GM21526 (cell line): ENCODE data around the gene ERG.

Experiments used
- ATAC-seq: cut with Tn5 transposase; IDR thresholded peaks from one replicate; pipeline ENCODE4 v1.9.1; 2021; ENCODE audit warnings: moderate library complexity; ENCODE audit not compliant: unreplicated experiment, low FRiP score

Gene ERG, protein sequence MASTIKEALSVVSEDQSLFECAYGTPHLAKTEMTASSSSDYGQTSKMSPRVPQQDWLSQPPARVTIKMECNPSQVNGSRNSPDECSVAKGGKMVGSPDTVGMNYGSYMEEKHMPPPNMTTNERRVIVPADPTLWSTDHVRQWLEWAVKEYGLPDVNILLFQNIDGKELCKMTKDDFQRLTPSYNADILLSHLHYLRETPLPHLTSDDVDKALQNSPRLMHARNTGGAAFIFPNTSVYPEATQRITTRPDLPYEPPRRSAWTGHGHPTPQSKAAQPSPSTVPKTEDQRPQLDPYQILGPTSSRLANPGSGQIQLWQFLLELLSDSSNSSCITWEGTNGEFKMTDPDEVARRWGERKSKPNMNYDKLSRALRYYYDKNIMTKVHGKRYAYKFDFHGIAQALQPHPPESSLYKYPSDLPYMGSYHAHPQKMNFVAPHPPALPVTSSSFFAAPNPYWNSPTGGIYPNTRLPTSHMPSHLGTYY

GRCh38 chr21:38498057-38498833, at the start of gene ERG:
ERG (minus strand) TSS chr21:38498477; CDS start chr21:38498380, 97 bp downstream.
- no peak for ATAC-seq

DNA sequence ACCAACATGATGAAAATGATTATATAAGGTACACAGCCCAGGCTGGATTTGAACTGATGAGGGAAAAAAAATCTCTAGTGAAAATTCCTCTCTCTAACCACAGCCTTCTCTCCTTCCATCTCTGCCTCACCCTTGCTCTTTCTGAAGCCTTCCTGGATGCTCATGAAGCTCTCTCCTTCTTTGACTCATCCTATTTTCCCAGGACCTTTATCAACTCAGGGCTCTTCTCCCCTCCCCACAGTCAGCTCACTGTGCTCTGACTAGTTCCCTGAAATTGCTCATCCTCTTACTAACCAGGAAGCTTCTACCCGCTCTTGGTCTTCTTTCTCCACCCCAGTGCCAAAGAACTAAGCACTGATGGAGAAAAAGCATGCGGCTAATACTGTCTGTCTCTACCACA, 46.4 kb upstream of the ERG start:
- ATAC-seq: no peak

GRCh38 chr21:38542263-38542662, 44.0 kb upstream of the ERG start:
- no peak for ATAC-seq

GRCh38 chr21:38538353-38538752, 40.1 kb upstream of the ERG start:
- no peak for ATAC-seq

- ATAC-seq: no peak
These were observed 36.3 kb upstream of the ERG start for GRCh38 chr21:38534591-38534990.

DNA sequence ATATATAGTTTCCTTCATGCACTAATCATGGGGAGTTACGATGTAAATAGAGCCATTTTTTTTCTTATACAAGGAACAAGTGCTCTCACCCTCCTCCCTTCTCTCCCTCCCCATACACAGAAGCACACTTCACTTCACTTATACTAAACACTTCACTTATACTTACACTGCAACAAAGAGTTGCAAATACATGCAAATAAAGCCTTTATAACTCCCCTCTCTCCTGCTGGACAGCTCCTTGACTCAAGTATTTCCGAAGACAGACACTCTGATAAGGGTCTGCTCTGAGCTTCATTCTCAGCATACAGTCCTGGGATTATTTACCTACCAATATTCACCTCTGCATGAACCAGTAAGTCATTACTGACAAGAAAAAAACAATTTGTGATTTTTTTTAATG, 35.6 kb upstream of the ERG start:
- no peak for ATAC-seq

DNA sequence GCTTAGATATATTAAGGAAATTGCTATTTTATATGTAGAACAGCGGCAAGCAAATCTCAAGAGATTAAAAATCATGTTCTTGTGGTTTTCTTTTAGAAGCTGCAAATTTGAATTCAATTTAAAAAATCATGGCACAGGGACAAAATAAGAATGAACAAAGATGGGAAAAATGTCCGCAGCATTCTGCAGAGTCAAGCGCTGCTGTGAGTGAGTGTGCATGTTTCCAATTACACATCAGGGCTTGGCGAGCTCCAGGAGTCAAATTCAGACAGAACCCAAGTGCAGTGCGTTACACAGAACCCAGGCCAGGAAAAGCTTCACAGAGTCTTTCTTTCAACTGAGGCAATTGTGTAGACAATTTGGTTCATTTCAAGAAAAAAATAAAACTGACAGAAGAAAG, 33.3 kb upstream of the ERG start:
- no peak for ATAC-seq

- no peak for ATAC-seq
These were observed 32.8 kb upstream of the ERG start for GRCh38 chr21:38531039-38531541.

GRCh38 chr21:38527737-38528136, 29.5 kb upstream of the ERG start:
- no peak for ATAC-seq

- no peak for ATAC-seq
These were observed 27.2 kb upstream of the ERG start for GRCh38 chr21:38525454-38525853.

- ATAC-seq: no peak
These were observed 26.2 kb upstream of the ERG start for GRCh38 chr21:38524168-38525153.

- no peak for ATAC-seq
These were observed 22.2 kb upstream of the ERG start for GRCh38 chr21:38520511-38520910.

- no peak for ATAC-seq
These were observed 13.5 kb upstream of the ERG start for GRCh38 chr21:38511662-38512243.

GRCh38 chr21:38511198-38511597, 12.9 kb upstream of the ERG start:
- no peak for ATAC-seq

GRCh38 chr21:38507374-38507942, 9.2 kb upstream of the ERG start:
- no peak for ATAC-seq

- ATAC-seq: no peak
These were observed 8.5 kb upstream of the ERG start for GRCh38 chr21:38506661-38507281.

DNA sequence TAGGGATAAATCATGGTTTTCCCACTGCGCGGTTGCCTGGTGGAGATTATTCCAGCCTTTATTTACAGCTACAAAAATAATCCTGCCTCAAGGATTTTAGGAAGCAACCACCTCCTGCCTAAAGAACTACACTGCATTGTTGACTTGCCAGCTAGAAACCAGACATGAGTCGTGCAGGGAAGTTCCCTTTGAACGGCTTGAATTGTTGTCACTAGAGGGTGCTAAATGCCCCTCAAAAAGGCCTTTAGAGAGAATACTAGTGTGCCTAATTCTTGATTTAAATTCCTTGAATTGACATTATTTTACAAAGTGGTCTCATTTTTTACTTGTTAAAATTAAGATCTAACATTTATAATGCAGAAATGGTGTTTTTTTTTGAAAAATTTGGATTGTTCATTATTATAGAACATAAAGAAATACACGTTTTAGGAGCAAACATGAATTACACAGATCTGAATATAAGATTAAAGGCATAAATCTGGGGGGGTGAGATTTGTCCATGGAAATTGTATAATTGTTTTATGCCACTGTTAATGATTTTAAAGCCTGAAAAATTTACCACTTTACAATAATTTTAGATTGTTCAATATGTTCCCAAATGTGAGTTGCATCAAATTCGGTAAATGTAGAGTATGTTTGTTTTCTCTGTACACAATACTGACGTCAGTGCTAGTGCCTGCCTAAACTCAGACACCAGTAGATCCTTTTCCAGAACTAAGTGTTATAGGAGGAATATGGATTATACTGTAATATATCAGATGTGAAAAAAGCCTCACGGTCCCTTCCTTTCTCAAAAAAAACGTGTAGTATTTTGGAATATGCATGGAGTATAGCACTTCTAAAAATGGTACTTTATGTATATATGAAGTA, 7.6 kb upstream of the ERG start:
- no peak for ATAC-seq

DNA sequence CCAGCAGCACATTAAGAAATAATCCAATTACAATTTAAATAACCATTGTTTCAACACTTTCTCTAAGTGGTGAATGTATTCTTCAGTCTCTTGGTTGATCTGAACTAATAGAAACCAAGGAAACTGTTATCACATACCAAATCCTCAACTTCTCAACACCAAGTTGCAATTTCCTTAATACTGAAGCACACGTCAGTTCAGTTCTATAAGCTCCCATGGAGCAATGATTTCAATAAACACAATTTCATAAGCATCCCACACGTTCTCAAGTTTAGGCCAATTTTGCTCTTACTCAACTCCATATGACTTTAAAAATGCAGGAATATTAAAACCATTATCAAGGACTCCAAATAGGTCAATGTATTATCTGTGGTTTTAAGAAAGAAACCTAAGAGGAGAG, 5.8 kb upstream of the ERG start:
- no peak for ATAC-seq
